ENCODE measurements around the gene MBNL2. TPM values are rescaled to one million over a fixed set of nuclear protein-coding genes. Genes with fewer than 3 reads are reported as not detected.

Gene MBNL2
- total RNA-seq, 1 experiment from 2014 or later = 17.8 TPM

- no peak overlapping the region for H2AFZ ChIP-seq (ENCODE audit: low read length)
- no peak overlapping the region for H3K9ac ChIP-seq (ENCODE audit: low read length)
- DNase-seq (no peak), ATAC-seq (no peak)
- no peak overlapping the region for H3K4me2 ChIP-seq (ENCODE audit: low read length)
- H3F3A ChIP-seq (ENCODE audit: low read length, unreplicated experiment) = no peaks in the 10 kb centered on the region
- H3K4me3 ChIP-seq (ENCODE audit: low read length) = no peak overlapping the region
- CTCF ChIA-PET = interaction anchor here (0.7 kb wide), 1 partner anchor 10 kb away, joined by 3 read pairs; no protein-coding TSS in a partner anchor
- H3K9me2 ChIP-seq (replicated peaks; ENCODE audit: low read length) = no peaks in the 10 kb centered on the region
- no peaks in the 10 kb centered on the region for H3K36me3 ChIP-seq (ENCODE audit: low read depth, low read length)
- POLR2A ChIA-PET (ENCODE audit: unreplicated experiment) = interaction anchor here (0.6 kb wide), 2 partner anchors 8 to 134 kb away, joined by 4 to 6 read pairs; no protein-coding TSS in a partner anchor
- no peaks in the 10 kb centered on the region for H4K20me1 ChIP-seq (ENCODE audit: low read length)
- intact Hi-C loops (cut with micrococcal nuclease) = no loop called here
- BruUV-seq (replicated peaks) = no TSS peak
- H3K27me3 ChIP-seq (ENCODE audit: low read length) = no peaks in the 10 kb centered on the region
- H3K27ac ChIP-seq (ENCODE audit: low read length) = no peak overlapping the region
- no peaks in the 10 kb centered on the region for H3K9me3 ChIP-seq (ENCODE audit: low read length)
- no peaks in the 10 kb centered on the region for H3K79me2 ChIP-seq (ENCODE audit: low read length)
- no peaks in the 10 kb centered on the region for H3K4me1 ChIP-seq (ENCODE audit: insufficient read depth, low read length)
- TF ChIP-seq EZH2phosphoT487 (IDR thresholded peaks at IDR 0.05; ENCODE audit: borderline replicate concordance, low read length) = no peak
- no peak for TF ChIP-seq CTCF (conservative IDR thresholded peaks at IDR 0.05; ENCODE audit: low read depth, low read length)
- TF ChIP-seq EZH2 (IDR thresholded peaks at IDR 0.05; ENCODE audit: low read length, unreplicated experiment) = no peak
Measured at GRCh38 chr13:97334690-97335089, 112.6 kb downstream of the MBNL2 start.

- TF ChIP-seq CTCF (conservative IDR thresholded peaks at IDR 0.05; ENCODE audit: low read depth, low read length) (no peak), EZH2 (IDR thresholded peaks at IDR 0.05; ENCODE audit: low read length, unreplicated experiment) (no peak), EZH2phosphoT487 (IDR thresholded peaks at IDR 0.05; ENCODE audit: borderline replicate concordance, low read length) (no peak)
- no peaks in the 10 kb centered on the region for H4K20me1 ChIP-seq (ENCODE audit: low read length)
- H3K4me3 ChIP-seq (ENCODE audit: low read length) = no peak overlapping the region
- H3K36me3 ChIP-seq (ENCODE audit: low read depth, low read length) = no peaks in the 10 kb centered on the region
- H3K27ac ChIP-seq (ENCODE audit: low read length) = no peak overlapping the region
- H3K9me2 ChIP-seq (replicated peaks; ENCODE audit: low read length) = no peaks in the 10 kb centered on the region
- H3K9me3 ChIP-seq (ENCODE audit: low read length) = no peaks in the 10 kb centered on the region
- no peak overlapping the region for H3K4me2 ChIP-seq (ENCODE audit: low read length)
- CTCF ChIA-PET = no interaction called here
- H2AFZ ChIP-seq (ENCODE audit: low read length) = no peak overlapping the region
- H3K79me2 ChIP-seq (ENCODE audit: low read length) = no peaks in the 10 kb centered on the region
- peaks cover under 1% of the 10 kb centered on the region; the same call in 1 of the 2 replicates for H3K4me1 ChIP-seq (ENCODE audit: insufficient read depth, low read length)
- no TSS peak for BruUV-seq (replicated peaks)
- intact Hi-C loops (cut with micrococcal nuclease) = no loop called here
- no peaks in the 10 kb centered on the region for H3K27me3 ChIP-seq (ENCODE audit: low read length)
- DNase-seq (no peak), ATAC-seq (no peak)
- POLR2A ChIA-PET (ENCODE audit: unreplicated experiment) = interaction anchor here (0.6 kb wide), 1 partner anchor 97 kb away, joined by 4 read pairs; no protein-coding TSS in a partner anchor
- H3F3A ChIP-seq (ENCODE audit: low read length, unreplicated experiment) = no peaks in the 10 kb centered on the region
- no peak overlapping the region for H3K9ac ChIP-seq (ENCODE audit: low read length)
Measured at GRCh38 chr13:97335488-97336134, 113.5 kb downstream of the MBNL2 start.

- Histone ChIP-seq H3K9me3 (ENCODE audit: low read length) (no peaks in the 10 kb centered on the region), H3K27ac (ENCODE audit: low read length) (no peak overlapping the region), H3K4me1 (ENCODE audit: insufficient read depth, low read length) (peaks cover 14% of the 10 kb centered on the region), H3K79me2 (ENCODE audit: low read length) (no peaks in the 10 kb centered on the region), H3K36me3 (ENCODE audit: low read depth, low read length) (no peaks in the 10 kb centered on the region), H2AFZ (ENCODE audit: low read length) (no peak overlapping the region), H3K4me2 (ENCODE audit: low read length) (no peak overlapping the region), H3K4me3 (ENCODE audit: low read length) (no peak overlapping the region), H3K27me3 (ENCODE audit: low read length) (no peaks in the 10 kb centered on the region), H3K9me2 (replicated peaks; ENCODE audit: low read length) (no peaks in the 10 kb centered on the region), H4K20me1 (ENCODE audit: low read length) (no peaks in the 10 kb centered on the region), H3K9ac (ENCODE audit: low read length) (no peak overlapping the region), H3F3A (ENCODE audit: low read length, unreplicated experiment) (no peaks in the 10 kb centered on the region)
- BruUV-seq (replicated peaks) = no TSS peak
- ChIA-PET CTCF (no interaction called here), POLR2A (ENCODE audit: unreplicated experiment) (no interaction called here)
- TF ChIP-seq EZH2 (IDR thresholded peaks at IDR 0.05; ENCODE audit: low read length, unreplicated experiment) = no peak
- no peak for TF ChIP-seq CTCF (conservative IDR thresholded peaks at IDR 0.05; ENCODE audit: low read depth, low read length)
- no peak for TF ChIP-seq EZH2phosphoT487 (IDR thresholded peaks at IDR 0.05; ENCODE audit: borderline replicate concordance, low read length)
- no peak for DNase-seq
- no peak for ATAC-seq
- intact Hi-C loops (cut with micrococcal nuclease) = no loop called here
Measured at GRCh38 chr13:97337985-97338499, 115.9 kb downstream of the MBNL2 start.

Measured in PC-3 (cell line).